Measurements from ENCODE around the gene SLC2A11. TPM values are rescaled to one million over a fixed set of nuclear protein-coding genes. Genes with fewer than 3 reads are reported as not detected.

SLC2A11 gene
- total and polyA plus RNA-seq, 2 donors (not counting 1 experiment from before 2014, with no cell fraction given) = 3.9 to 14.9 TPM

DNA sequence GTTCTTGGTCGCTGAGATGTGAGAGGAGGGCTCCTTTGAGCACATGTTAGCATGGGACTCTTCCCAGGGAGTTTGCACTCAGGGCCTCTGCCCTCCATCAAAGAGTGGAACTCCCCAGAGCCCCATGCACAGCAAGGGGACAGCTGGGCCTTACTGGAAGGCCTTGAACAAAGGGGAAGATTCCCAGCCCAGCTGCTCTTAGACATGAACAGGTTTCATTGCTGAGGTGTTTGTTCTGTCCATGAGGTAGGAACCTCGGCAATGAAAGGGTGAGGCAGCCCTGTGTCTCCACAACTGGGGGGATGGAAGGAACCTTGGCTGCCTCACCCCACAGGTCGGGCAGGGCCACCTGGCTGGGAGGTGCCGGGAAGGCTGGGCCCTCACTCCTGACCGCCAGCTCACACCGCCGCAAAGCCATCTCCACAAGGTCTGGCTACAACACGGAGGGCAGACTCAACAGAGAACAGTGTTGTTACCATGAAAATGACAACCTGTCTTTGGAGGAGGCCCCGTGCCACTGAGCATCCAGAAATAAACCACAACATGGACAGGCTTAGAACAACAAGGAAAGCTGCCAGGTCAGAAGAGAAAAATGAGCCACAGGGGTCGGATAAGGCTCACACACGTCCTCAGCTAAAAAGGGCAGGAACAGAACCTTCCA is 22.1 kb upstream of the SLC2A11 start:
- no peak overlapping the region for H3K27ac ChIP-seq (ENCODE audit: insufficient read depth, low read length)
- H3K79me2 ChIP-seq (ENCODE audit: control insufficient read depth, insufficient read depth, low read length) = peaks cover 8% of the 10 kb centered on the region
- H3K9ac ChIP-seq (ENCODE audit: insufficient read depth, low read length) = no peak overlapping the region
- H3K4me1 ChIP-seq (ENCODE audit: control insufficient read depth, extremely low read depth, insufficient read depth, low read length) = no peaks in the 10 kb centered on the region
- H3K4me3 ChIP-seq (replicated peaks in 1 of 4; ENCODE audit: control extremely low read depth in 1 of 4, insufficient read depth in 1 of 4, low read depth in 3 of 4, low read length in 4 of 4) = no peak overlapping the region
- no peak overlapping the region for H2AFZ ChIP-seq (ENCODE audit: low read length)
- H3K36me3 ChIP-seq (ENCODE audit: control insufficient read depth, insufficient read depth, low read length) = peaks cover 22% of the 10 kb centered on the region
- no peaks in the 10 kb centered on the region for H4K20me1 ChIP-seq (ENCODE audit: control insufficient read depth, extremely low read depth, insufficient read depth, low read length)
- no peak for TF ChIP-seq EZH2 (IDR thresholded peaks at IDR 0.05; ENCODE audit: low read length, missing control alignments)
- TF ChIP-seq, protein P1, sequence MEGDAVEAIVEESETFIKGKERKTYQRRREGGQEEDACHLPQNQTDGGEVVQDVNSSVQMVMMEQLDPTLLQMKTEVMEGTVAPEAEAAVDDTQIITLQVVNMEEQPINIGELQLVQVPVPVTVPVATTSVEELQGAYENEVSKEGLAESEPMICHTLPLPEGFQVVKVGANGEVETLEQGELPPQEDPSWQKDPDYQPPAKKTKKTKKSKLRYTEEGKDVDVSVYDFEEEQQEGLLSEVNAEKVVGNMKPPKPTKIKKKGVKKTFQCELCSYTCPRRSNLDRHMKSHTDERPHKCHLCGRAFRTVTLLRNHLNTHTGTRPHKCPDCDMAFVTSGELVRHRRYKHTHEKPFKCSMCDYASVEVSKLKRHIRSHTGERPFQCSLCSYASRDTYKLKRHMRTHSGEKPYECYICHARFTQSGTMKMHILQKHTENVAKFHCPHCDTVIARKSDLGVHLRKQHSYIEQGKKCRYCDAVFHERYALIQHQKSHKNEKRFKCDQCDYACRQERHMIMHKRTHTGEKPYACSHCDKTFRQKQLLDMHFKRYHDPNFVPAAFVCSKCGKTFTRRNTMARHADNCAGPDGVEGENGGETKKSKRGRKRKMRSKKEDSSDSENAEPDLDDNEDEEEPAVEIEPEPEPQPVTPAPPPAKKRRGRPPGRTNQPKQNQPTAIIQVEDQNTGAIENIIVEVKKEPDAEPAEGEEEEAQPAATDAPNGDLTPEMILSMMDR (conservative IDR thresholded peaks at IDR 0.05 in 1 of 2, IDR thresholded peaks at IDR 0.05 in 1 of 2; ENCODE audit: low read depth in 1 of 2, low read length in 2 of 2) = no peak
- H3K9me3 ChIP-seq (ENCODE audit: control insufficient read depth, insufficient read depth, low read depth, low read length) = no peaks in the 10 kb centered on the region
- no peak for DNase-seq (ENCODE audit: low read depth in 2 of 2)
- no peak overlapping the region for H3K4me2 ChIP-seq (ENCODE audit: extremely low read depth, insufficient read depth, low read length)
- H3K27me3 ChIP-seq (ENCODE audit: control insufficient read depth, insufficient read depth, low read length) = no peaks in the 10 kb centered on the region

DNA sequence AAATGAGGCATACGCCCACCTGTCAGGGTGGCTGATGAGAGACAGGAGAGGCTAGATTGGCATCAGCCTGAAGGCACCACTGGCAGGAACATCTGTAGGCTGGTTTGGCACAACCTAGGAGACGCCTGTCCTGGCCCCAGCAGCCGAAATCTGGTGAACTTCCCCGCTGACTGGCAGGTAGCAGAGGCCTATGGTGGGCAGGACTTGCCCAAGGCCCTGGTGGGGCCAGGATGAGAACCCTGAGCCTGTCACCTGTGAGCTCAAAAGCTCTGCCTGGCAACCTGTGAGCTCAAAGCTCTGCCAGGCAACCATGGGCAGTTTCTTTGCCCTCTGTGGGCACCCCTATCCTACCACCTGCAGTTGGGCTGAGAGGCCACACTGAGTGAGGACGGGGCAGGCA is 21.4 kb upstream of the SLC2A11 start:
- no peak overlapping the region for H2AFZ ChIP-seq (ENCODE audit: low read length)
- TF ChIP-seq EZH2 (IDR thresholded peaks at IDR 0.05; ENCODE audit: low read length, missing control alignments) = no peak
- TF ChIP-seq, protein P1 (conservative IDR thresholded peaks at IDR 0.05 in 1 of 2, IDR thresholded peaks at IDR 0.05 in 1 of 2; ENCODE audit: low read depth in 1 of 2, low read length in 2 of 2) = no peak
- H3K4me1 ChIP-seq (ENCODE audit: control insufficient read depth, extremely low read depth, insufficient read depth, low read length) = no peaks in the 10 kb centered on the region
- no peak overlapping the region for H3K4me3 ChIP-seq (replicated peaks in 1 of 4; ENCODE audit: control extremely low read depth in 1 of 4, insufficient read depth in 1 of 4, low read depth in 3 of 4, low read length in 4 of 4)
- no peaks in the 10 kb centered on the region for H3K27me3 ChIP-seq (ENCODE audit: control insufficient read depth, insufficient read depth, low read length)
- no peak for DNase-seq (ENCODE audit: low read depth in 2 of 2)
- no peaks in the 10 kb centered on the region for H4K20me1 ChIP-seq (ENCODE audit: control insufficient read depth, extremely low read depth, insufficient read depth, low read length)
- H3K4me2 ChIP-seq (ENCODE audit: extremely low read depth, insufficient read depth, low read length) = no peak overlapping the region
- no peak overlapping the region for H3K9ac ChIP-seq (ENCODE audit: insufficient read depth, low read length)
- no peaks in the 10 kb centered on the region for H3K9me3 ChIP-seq (ENCODE audit: control insufficient read depth, insufficient read depth, low read depth, low read length)
- peaks cover 22% of the 10 kb centered on the region for H3K36me3 ChIP-seq (ENCODE audit: control insufficient read depth, insufficient read depth, low read length)
- no peak overlapping the region for H3K27ac ChIP-seq (ENCODE audit: insufficient read depth, low read length)
- peaks cover 5% of the 10 kb centered on the region for H3K79me2 ChIP-seq (ENCODE audit: control insufficient read depth, insufficient read depth, low read length)

DNA sequence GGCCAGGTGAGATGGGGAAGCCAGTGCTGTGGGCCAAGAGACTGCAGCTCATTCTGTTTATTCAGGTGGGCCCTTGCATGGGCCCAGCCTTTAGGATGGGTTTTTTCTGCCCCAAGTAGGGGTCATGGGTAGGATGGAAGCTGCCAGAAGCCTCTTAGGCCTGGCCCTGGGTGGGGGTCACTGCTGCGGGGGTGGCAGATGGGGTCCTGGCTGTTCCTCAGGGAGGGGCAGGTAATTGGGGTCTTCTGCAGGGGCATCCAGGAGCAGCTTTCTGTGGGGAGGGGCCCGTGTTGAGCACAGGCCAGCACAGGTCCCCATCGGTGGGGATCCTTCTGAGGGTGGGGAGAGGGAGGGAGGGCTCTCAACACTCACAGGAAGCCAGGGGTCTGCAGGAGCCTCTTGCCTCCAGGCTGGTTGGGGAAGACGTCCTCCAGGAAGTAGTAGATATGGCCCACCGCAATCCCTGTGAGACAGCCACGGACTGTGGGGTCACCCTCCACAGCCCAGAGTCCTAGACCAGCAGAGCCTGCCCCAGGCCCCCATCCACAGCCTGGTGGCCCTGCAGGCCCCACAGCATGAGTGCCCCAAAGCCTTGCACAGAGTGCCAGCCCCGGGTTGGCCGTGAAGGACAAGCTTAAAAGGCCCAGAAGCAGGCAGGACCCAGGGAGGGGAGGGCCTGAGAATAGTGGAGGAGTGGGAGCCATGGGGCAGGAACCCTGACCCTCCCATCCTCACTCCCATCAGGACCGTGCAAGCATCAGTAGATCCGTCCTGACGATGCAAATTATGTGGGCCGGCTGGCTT is 20.8 kb upstream of the SLC2A11 start:
- no peak overlapping the region for H3K4me3 ChIP-seq (replicated peaks in 1 of 4; ENCODE audit: control extremely low read depth in 1 of 4, insufficient read depth in 1 of 4, low read depth in 3 of 4, low read length in 4 of 4)
- no peaks in the 10 kb centered on the region for H4K20me1 ChIP-seq (ENCODE audit: control insufficient read depth, extremely low read depth, insufficient read depth, low read length)
- no peak overlapping the region for H3K4me2 ChIP-seq (ENCODE audit: extremely low read depth, insufficient read depth, low read length)
- H3K36me3 ChIP-seq (ENCODE audit: control insufficient read depth, insufficient read depth, low read length) = peaks cover 18% of the 10 kb centered on the region
- H3K4me1 ChIP-seq (ENCODE audit: control insufficient read depth, extremely low read depth, insufficient read depth, low read length) = no peaks in the 10 kb centered on the region
- peaks cover under 1% of the 10 kb centered on the region for H3K79me2 ChIP-seq (ENCODE audit: control insufficient read depth, insufficient read depth, low read length)
- no peaks in the 10 kb centered on the region for H3K9me3 ChIP-seq (ENCODE audit: control insufficient read depth, insufficient read depth, low read depth, low read length)
- no peak overlapping the region for H2AFZ ChIP-seq (ENCODE audit: low read length)
- no peak for DNase-seq (ENCODE audit: low read depth in 2 of 2)
- H3K27ac ChIP-seq (ENCODE audit: insufficient read depth, low read length) = no peak overlapping the region
- no peaks in the 10 kb centered on the region for H3K27me3 ChIP-seq (ENCODE audit: control insufficient read depth, insufficient read depth, low read length)
- no peak for TF ChIP-seq EZH2 (IDR thresholded peaks at IDR 0.05; ENCODE audit: low read length, missing control alignments)
- TF ChIP-seq, protein P1 (conservative IDR thresholded peaks at IDR 0.05 in 1 of 2, IDR thresholded peaks at IDR 0.05 in 1 of 2; ENCODE audit: low read depth in 1 of 2, low read length in 2 of 2) = no peak
- no peak overlapping the region for H3K9ac ChIP-seq (ENCODE audit: insufficient read depth, low read length)
